HCT116 (cell line): ENCODE measurements around the gene IL17REL.

Experiments used
- CTCF ChIP-seq, 3 experiments: fragments of 200-600 bp in 1 of 3; sonication (generic) in 1 of 3; IDR thresholded peaks in 2 of 3; conservative IDR thresholded peaks in 1 of 3; 2 replicates each; pipeline ENCODE4 v1.5.1; 2012 to 2017; ENCODE audit warnings: low read depth in 2 of 3, low read length in 2 of 3, antibody characterized with exemption in 1 of 3, borderline replicate concordance in 1 of 3, control low read depth in 1 of 3, mild to moderate bottlenecking in 1 of 3, mixed read lengths in 1 of 3, mixed run types in 1 of 3, moderate library complexity in 1 of 3; ENCODE audit not compliant: insufficient read depth in 1 of 3
- EZH2phosphoT487 ChIP-seq: fragments of 200-600 bp; IDR thresholded peaks from 2 replicates; pipeline ENCODE4 v1.6.1; 2018; ENCODE audit warnings: antibody characterized with exemption, borderline replicate concordance
- JUND ChIP-seq: IDR thresholded peaks from 2 replicates; pipeline ENCODE4 v1.6.1; 2012
- MAX ChIP-seq: IDR thresholded peaks from 2 replicates; pipeline ENCODE4 v1.6.1; 2012
- POLR2A ChIP-seq: IDR thresholded peaks from 2 replicates; pipeline ENCODE4 v1.7.0; 2011; ENCODE audit warnings: borderline replicate concordance; ENCODE audit not compliant: insufficient read depth, insufficient read length; ENCODE audit errors: extremely low read depth
- RAD21 ChIP-seq: IDR thresholded peaks from 2 replicates; pipeline ENCODE4 v1.6.1; 2012; ENCODE audit warnings: low read depth, mild to moderate bottlenecking
- REST ChIP-seq: IDR thresholded peaks from 2 replicates; pipeline ENCODE4 v1.6.1; 2012; ENCODE audit warnings: low read depth

GRCh38 chr22:49958366-49958921 is 54.1 kb downstream of the IL17REL start:
- TF ChIP-seq JUND (no peak), CTCF (IDR thresholded peaks at IDR 0.05 in 2 of 3, conservative IDR thresholded peaks at IDR 0.05 in 1 of 3; ENCODE audit: borderline replicate concordance in 1 of 3, insufficient read depth in 1 of 3, low read depth in 2 of 3, low read length in 2 of 3) (no peak), POLR2A (no peak), MAX (no peak), EZH2phosphoT487 (no peak), REST (no peak), RAD21 (no peak)
